GM12873 (cell line): ENCODE data around the gene HMMR.

Source experiments
- CTCF ChIP-seq: IDR thresholded peaks from 2 replicates; pipeline ENCODE4 v1.5.1; 2012; ENCODE audit warnings: low read depth, mild to moderate bottlenecking, moderate library complexity, low read length, control low read depth; ENCODE audit not compliant: insufficient read depth; ENCODE audit errors: missing control alignments

HMMR gene

GRCh38 chr5:163512526-163512925 is 52.1 kb downstream of the HMMR start:
- no peak for TF ChIP-seq CTCF

- no peak for TF ChIP-seq CTCF
Measured at GRCh38 chr5:163525096-163525495, 64.7 kb downstream of the HMMR start.

GRCh38 chr5:163529698-163530097 is 69.3 kb downstream of the HMMR start:
- no peak for TF ChIP-seq CTCF

GRCh38 chr5:163531272-163531671 is 70.8 kb downstream of the HMMR start:
- TF ChIP-seq CTCF, result no peak

GRCh38 chr5:163532171-163533084 is 72.0 kb downstream of the HMMR start:
- no peak for TF ChIP-seq CTCF

GRCh38 chr5:163533223-163533622 is 72.8 kb downstream of the HMMR start:
- no peak for TF ChIP-seq CTCF

GRCh38 chr5:163534492-163535094 is 74.2 kb downstream of the HMMR start:
- no peak for TF ChIP-seq CTCF
